Ammon's horn (tissue), 1 donor: ENCODE data around the gene SUCLG2.
"Not testable (repeated sequence)": the region's sequence is repeated elsewhere in the genome, so short reads cannot be mapped to it uniquely, and the experiment has no call there.

ENCODE experiments used
- DNase-seq: peaks from one replicate; pipeline ENCODE4 v3.0.0-alpha.2; 2016; ENCODE audit warnings: low spot score

SUCLG2 gene

GRCh38 chr3:67608034-67608433 lies 46.4 kb downstream of the SUCLG2 start:
- no peak for DNase-seq

GRCh38 chr3:67605377-67605776 lies 49.0 kb downstream of the SUCLG2 start:
- no peak for DNase-seq

GRCh38 chr3:67602816-67603215 lies 51.6 kb downstream of the SUCLG2 start:
- DNase-seq: no peak

- DNase-seq: no peak
Measured at GRCh38 chr3:67601919-67602608, 52.3 kb downstream of the SUCLG2 start.

- no peak for DNase-seq
Measured at GRCh38 chr3:67601385-67601784, 53.0 kb downstream of the SUCLG2 start.

GRCh38 chr3:67599821-67600220 lies 54.6 kb downstream of the SUCLG2 start:
- no peak for DNase-seq

- DNase-seq: no peak
Measured at GRCh38 chr3:67598814-67599556, 55.4 kb downstream of the SUCLG2 start.

- DNase-seq: no peak
Measured at GRCh38 chr3:67595424-67595823, 59.0 kb downstream of the SUCLG2 start.

- no peak for DNase-seq
Measured at GRCh38 chr3:67593761-67594234, 60.6 kb downstream of the SUCLG2 start.

- no peak for DNase-seq
Measured at GRCh38 chr3:67592057-67592456, 62.4 kb downstream of the SUCLG2 start.

- no peak for DNase-seq
Measured at GRCh38 chr3:67587811-67588210, 66.6 kb downstream of the SUCLG2 start.

GRCh38 chr3:67587301-67587700 lies 67.1 kb downstream of the SUCLG2 start:
- DNase-seq: no peak

GRCh38 chr3:67584608-67585007 lies 69.8 kb downstream of the SUCLG2 start:
- not testable (repeated sequence) for DNase-seq

- no peak for DNase-seq
Measured at GRCh38 chr3:67580430-67581000, 73.9 kb downstream of the SUCLG2 start.

GRCh38 chr3:67578416-67578815 lies 76.0 kb downstream of the SUCLG2 start:
- DNase-seq: no peak

GRCh38 chr3:67576441-67576840 lies 78.0 kb downstream of the SUCLG2 start:
- no peak for DNase-seq

GRCh38 chr3:67569324-67569723 lies 85.1 kb downstream of the SUCLG2 start:
- DNase-seq: no peak

- DNase-seq: no peak
Measured at GRCh38 chr3:67567893-67568292, 86.5 kb downstream of the SUCLG2 start.

- no peak for DNase-seq
Measured at GRCh38 chr3:67564973-67565372, 89.4 kb downstream of the SUCLG2 start.

GRCh38 chr3:67564008-67564407 lies 90.4 kb downstream of the SUCLG2 start:
- no peak for DNase-seq

GRCh38 chr3:67561667-67562394 lies 92.6 kb downstream of the SUCLG2 start:
- no peak for DNase-seq

- no peak for DNase-seq
Measured at GRCh38 chr3:67561266-67561665, 93.1 kb downstream of the SUCLG2 start.
